K562 (cell line): ENCODE measurements around the gene DNAJB12. TPM values are rescaled to one million over a fixed set of nuclear protein-coding genes. Genes with fewer than 3 reads are reported as not detected.
A peak's percentile ranks its signal among the peaks of the same experiment; 100 is the strongest.

Source experiments
- ASH1L ChIP-seq: fragments of 450-650 bp; IDR thresholded peaks from 2 replicates; pipeline ENCODE4 v1.6.1; 2018; ENCODE audit warnings: borderline replicate concordance, mild to moderate bottlenecking, low read depth; ENCODE audit not compliant: partially characterized antibody
- ATF1 ChIP-seq, 2 experiments: fragments of 450-650 bp in 1 of 2; IDR thresholded peaks; 2 replicates each; pipeline ENCODE4 v1.6.1; 2016; ENCODE audit warnings: missing compliant biosample characterization in 1 of 2, missing genetic modification characterization in 1 of 2
- BHLHE40 ChIP-seq: IDR thresholded peaks from 2 replicates; pipeline ENCODE4 v1.6.1; 2011; ENCODE audit warnings: low read length, improper control_type of control experiment
- DIDO1 ChIP-seq: fragments of 450-650 bp; IDR thresholded peaks from 2 replicates; pipeline ENCODE4 v1.6.1; 2016; ENCODE audit warnings: low read depth, missing biosample characterization, missing genetic modification characterization
- ETV1 ChIP-seq: fragments of 450-650 bp; conservative IDR thresholded peaks from 2 replicates; pipeline ENCODE4 v1.6.1; 2016; ENCODE audit warnings: missing genetic modification characterization, control low read depth, low read depth, missing compliant biosample characterization
- GABPB2 ChIP-seq: fragments of 250-450 bp; sonication (Bioruptor Pico); conservative IDR thresholded peaks from 2 replicates; pipeline ENCODE4 v1.5.1; 2021; ENCODE audit warnings: mild to moderate bottlenecking
- HMGN3 ChIP-seq: IDR thresholded peaks from 2 replicates; pipeline ENCODE4 v1.6.1; 2011; ENCODE audit warnings: borderline replicate concordance, low read depth, mild to moderate bottlenecking, mixed read lengths, low read length; ENCODE audit not compliant: insufficient read length; ENCODE audit errors: extremely low read depth
- LEF1 ChIP-seq: fragments of 450-650 bp; IDR thresholded peaks from 2 replicates; pipeline ENCODE4 v1.6.1; 2016; ENCODE audit warnings: mild to moderate bottlenecking
- MEF2D ChIP-seq: conservative IDR thresholded peaks from 2 replicates; pipeline ENCODE4 v1.6.1; 2016; ENCODE audit warnings: low read depth, missing genetic modification characterization, missing compliant biosample characterization
- PHTF2 ChIP-seq: fragments of 250-450 bp; sonication (Bioruptor Pico); IDR thresholded peaks from 2 replicates; pipeline ENCODE4 v1.5.0; 2021; ENCODE audit warnings: mild to moderate bottlenecking
- POLR2AphosphoS5 ChIP-seq: IDR thresholded peaks from 2 replicates; pipeline ENCODE4 v1.6.1; 2011; ENCODE audit warnings: mild to moderate bottlenecking, low read depth, low read length, moderate library complexity; ENCODE audit not compliant: control insufficient read depth, insufficient read depth
- POLR2B ChIP-seq: fragments of 450-650 bp; IDR thresholded peaks from 2 replicates; pipeline ENCODE4 v1.6.1; 2018; ENCODE audit warnings: low read depth; ENCODE audit not compliant: partially characterized antibody
- RBM25 ChIP-seq: fragments of 200-400 bp; formaldehyde crosslinking; IDR thresholded peaks from 2 replicates; pipeline ENCODE4 v1.6.1; 2018; ENCODE audit warnings: low read length, low read depth, moderate library complexity; ENCODE audit not compliant: severe bottlenecking
- RUNX1 ChIP-seq: sonication (generic); IDR thresholded peaks from 2 replicates; pipeline ENCODE4 v1.6.1; 2016; ENCODE audit warnings: antibody characterized with exemption, low read depth
- ZNF431 ChIP-seq: sonication (generic); formaldehyde crosslinking; IDR thresholded peaks from 2 replicates; pipeline ENCODE4 v1.8.0; 2022; ENCODE audit warnings: mild to moderate bottlenecking, missing genetic modification reagents
- ZNF445 ChIP-seq: fragments of 250-450 bp; sonication (Bioruptor Pico); IDR thresholded peaks from 2 replicates; pipeline ENCODE4 v1.4.0; 2020; ENCODE audit warnings: low read depth, mild to moderate bottlenecking, moderate library complexity
- ZNF586 ChIP-seq: fragments of 450-650 bp; formaldehyde crosslinking; conservative IDR thresholded peaks from 2 replicates; pipeline ENCODE4 v1.4.0; 2020; ENCODE audit warnings: mild to moderate bottlenecking, moderate library complexity
- ZNF695 ChIP-seq: fragments of 450-650 bp; formaldehyde crosslinking; IDR thresholded peaks from 2 replicates; pipeline ENCODE4 v1.4.0; 2020; ENCODE audit warnings: mild to moderate bottlenecking, moderate library complexity
- ZNF696 ChIP-seq: fragments of 250-450 bp; sonication (Bioruptor Pico); conservative IDR thresholded peaks from 2 replicates; pipeline ENCODE4 v1.4.0; 2020; ENCODE audit warnings: mild to moderate bottlenecking, moderate library complexity
- ZNF79 ChIP-seq: fragments of 250-450 bp; sonication (Bioruptor Pico); IDR thresholded peaks from 2 replicates; pipeline ENCODE4 v1.4.0; 2020; ENCODE audit warnings: low read depth, mild to moderate bottlenecking, moderate library complexity
- ZSCAN29 ChIP-seq: fragments of 450-650 bp; IDR thresholded peaks from 2 replicates; pipeline ENCODE4 v1.6.1; 2017
- ZSCAN32 ChIP-seq: fragments of 450-650 bp; formaldehyde crosslinking; IDR thresholded peaks from 2 replicates; pipeline ENCODE4 v1.4.0; 2020; ENCODE audit warnings: mild to moderate bottlenecking, moderate library complexity
- polyA plus RNA-seq, 8 experiments: library from polyadenylated mRNA; depleted of rRNA in 4 of 8; stranded (reverse) in 5 of 8; unstranded in 3 of 8; fragments of >200 nt; fragmentation: Nextera tagmentation in 2 of 8; fragmentation: Illumina TruSeq in 1 of 8; extraction: Ambion mirVana in 2 of 8; extraction: Trizol in 1 of 8; gene quantifications; 2 replicates each; pipeline versions ENCODE4 v1.2.1 to v1.2.3, GENCODE V29; 2011 to 2014; ENCODE audit warnings: inconsistent platforms in 1 of 8, missing spikeins in 1 of 8
- total RNA-seq, 7 experiments: library from RNA; depleted of rRNA in 6 of 7; stranded (reverse); fragments of >200 nt in 6 of 7; fragmentation: Illumina TruSeq in 2 of 7; extraction: Trizol in 2 of 7; gene quantifications; 2 replicates each; pipeline versions ENCODE4 v1.2.1 to v1.2.3, GENCODE V29; 2011 to 2021; ENCODE audit warnings: low replicate concordance in 1 of 7
- TF ChIP-seq, protein P1 (sequence below): sonication (generic); formaldehyde crosslinking; IDR thresholded peaks from 2 replicates; pipeline ENCODE4 v1.8.1; 2023; ENCODE audit warnings: missing genetic modification reagents, mild to moderate bottlenecking, borderline replicate concordance
- TF ChIP-seq, protein P2 (sequence below): sonication (generic); formaldehyde crosslinking; IDR thresholded peaks from 2 replicates; pipeline ENCODE4 v1.8.0; 2022; ENCODE audit warnings: mild to moderate bottlenecking, missing genetic modification reagents

DNAJB12 gene
- total and polyA plus RNA-seq, 9 of the 15 experiments (the other 6 are each of a cell fraction or from before 2014, with no cell fraction given) = 3.5 to 31.5 (median 20.3) TPM

DNA sequence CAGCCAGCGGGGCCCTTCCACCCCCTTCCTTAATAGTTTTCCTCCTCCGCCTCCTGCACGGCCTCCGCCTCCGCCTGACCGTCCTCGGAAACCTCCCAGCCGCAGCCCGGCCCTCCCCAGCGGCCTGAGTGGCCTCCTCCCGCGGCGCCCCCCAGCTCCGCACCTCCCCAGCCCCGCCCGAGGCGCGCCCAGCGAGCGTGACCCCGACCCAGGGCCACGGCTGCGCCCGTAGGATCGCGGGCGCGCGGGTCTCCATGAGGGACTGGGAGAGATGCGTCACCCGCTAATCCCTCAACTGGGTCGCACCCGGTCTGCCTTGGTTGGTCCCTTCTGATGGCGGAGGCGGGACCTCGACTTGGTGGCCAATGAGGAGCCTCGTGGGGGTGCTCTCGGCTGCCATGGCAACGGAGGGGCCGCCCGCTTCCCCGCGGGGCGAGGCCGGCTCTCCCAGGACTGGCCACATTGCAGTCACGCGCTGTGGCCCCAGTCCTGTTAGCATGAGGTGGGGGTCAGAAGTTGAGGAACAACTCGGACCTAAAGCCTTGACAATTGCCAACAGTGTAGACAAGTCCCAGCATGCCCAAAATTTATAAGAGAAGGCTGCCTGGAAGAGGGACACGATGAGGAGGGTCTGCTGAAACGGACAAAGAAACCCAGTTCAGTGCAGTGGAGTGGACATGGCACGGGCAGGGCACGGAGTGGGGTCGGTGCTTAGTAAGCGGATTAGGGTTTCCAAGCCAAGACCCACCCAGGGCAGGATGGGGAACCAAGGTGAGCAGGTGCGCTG lies 56.7 kb downstream of the DNAJB12 start (continued):
- TF ChIP-seq, protein P1, sequence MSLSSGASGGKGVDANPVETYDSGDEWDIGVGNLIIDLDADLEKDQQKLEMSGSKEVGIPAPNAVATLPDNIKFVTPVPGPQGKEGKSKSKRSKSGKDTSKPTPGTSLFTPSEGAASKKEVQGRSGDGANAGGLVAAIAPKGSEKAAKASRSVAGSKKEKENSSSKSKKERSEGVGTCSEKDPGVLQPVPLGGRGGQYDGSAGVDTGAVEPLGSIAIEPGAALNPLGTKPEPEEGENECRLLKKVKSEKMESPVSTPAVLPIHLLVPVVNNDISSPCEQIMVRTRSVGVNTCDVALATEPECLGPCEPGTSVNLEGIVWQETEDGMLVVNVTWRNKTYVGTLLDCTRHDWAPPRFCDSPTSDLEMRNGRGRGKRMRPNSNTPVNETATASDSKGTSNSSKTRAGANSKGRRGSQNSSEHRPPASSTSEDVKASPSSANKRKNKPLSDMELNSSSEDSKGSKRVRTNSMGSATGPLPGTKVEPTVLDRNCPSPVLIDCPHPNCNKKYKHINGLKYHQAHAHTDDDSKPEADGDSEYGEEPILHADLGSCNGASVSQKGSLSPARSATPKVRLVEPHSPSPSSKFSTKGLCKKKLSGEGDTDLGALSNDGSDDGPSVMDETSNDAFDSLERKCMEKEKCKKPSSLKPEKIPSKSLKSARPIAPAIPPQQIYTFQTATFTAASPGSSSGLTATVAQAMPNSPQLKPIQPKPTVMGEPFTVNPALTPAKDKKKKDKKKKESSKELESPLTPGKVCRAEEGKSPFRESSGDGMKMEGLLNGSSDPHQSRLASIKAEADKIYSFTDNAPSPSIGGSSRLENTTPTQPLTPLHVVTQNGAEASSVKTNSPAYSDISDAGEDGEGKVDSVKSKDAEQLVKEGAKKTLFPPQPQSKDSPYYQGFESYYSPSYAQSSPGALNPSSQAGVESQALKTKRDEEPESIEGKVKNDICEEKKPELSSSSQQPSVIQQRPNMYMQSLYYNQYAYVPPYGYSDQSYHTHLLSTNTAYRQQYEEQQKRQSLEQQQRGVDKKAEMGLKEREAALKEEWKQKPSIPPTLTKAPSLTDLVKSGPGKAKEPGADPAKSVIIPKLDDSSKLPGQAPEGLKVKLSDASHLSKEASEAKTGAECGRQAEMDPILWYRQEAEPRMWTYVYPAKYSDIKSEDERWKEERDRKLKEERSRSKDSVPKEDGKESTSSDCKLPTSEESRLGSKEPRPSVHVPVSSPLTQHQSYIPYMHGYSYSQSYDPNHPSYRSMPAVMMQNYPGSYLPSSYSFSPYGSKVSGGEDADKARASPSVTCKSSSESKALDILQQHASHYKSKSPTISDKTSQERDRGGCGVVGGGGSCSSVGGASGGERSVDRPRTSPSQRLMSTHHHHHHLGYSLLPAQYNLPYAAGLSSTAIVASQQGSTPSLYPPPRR = 0 out of 2 replicates have a peak, but pooled peaks have one; percentile 55
- peak; percentile 85 for TF ChIP-seq MEF2D (tag)
- TF ChIP-seq ZSCAN29 = peak; percentile 85
- 0 out of 2 replicates have a peak, but pooled peaks have one; percentile 51 for TF ChIP-seq DIDO1 (tag)
- peak; percentile 36; the same call in 1 of the 2 replicates for TF ChIP-seq ZSCAN32
- TF ChIP-seq ZNF695 (CRISPR knock-in tag) = no peak
- peak; percentile 63 for TF ChIP-seq HMGN3
- 0 out of 2 replicates have a peak, but pooled peaks have one; percentile 60 for TF ChIP-seq PHTF2
- TF ChIP-seq ZNF431 (CRISPR knock-in tag) = peak; percentile 72; the same call in 1 of the 2 replicates
- TF ChIP-seq ZNF586 (CRISPR knock-in tag) = 0 out of 2 replicates have a peak, but pooled peaks have one; percentile 62
- TF ChIP-seq POLR2B = peak; percentile 6
- no peak; the same call in 1 of the 2 replicates for TF ChIP-seq POLR2AphosphoS5
- peak; percentile 78 for TF ChIP-seq ZNF445 (CRISPR knock-in tag)
- TF ChIP-seq, protein P2, sequence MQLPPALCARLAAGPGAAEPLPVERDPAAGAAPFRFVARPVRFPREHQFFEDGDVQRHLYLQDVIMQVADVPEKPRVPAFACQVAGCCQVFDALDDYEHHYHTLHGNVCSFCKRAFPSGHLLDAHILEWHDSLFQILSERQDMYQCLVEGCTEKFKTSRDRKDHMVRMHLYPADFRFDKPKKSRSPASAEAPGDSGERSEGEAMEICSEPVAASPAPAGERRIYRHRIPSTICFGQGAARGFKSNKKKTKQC (CRISPR knock-in tag) = no peak; the same call in 1 of the 2 replicates
- peak; percentile 98 for TF ChIP-seq RBM25
- peak; percentile 84 for TF ChIP-seq BHLHE40
- no peak for TF ChIP-seq RUNX1
- TF ChIP-seq ATF1 (CRISPR knock-in tag; IDR thresholded peaks at IDR 0.05) = no peak
- TF ChIP-seq ATF1 (tag; IDR thresholded peaks at IDR 0.05) = peak; percentile 82
- no peak for TF ChIP-seq GABPB2 (CRISPR knock-in tag)
- TF ChIP-seq ASH1L = peak; percentile 45
- 0 out of 2 replicates have a peak, but pooled peaks have one; percentile 38 for TF ChIP-seq LEF1
- TF ChIP-seq ETV1 (tag) = no peak; the same call in 1 of the 2 replicates
- peak; percentile 61; the same call in 1 of the 2 replicates for TF ChIP-seq ZNF696 (CRISPR knock-in tag)
- TF ChIP-seq ZNF79 (CRISPR knock-in tag) = peak; percentile 76
